GM12878 (cell line): ENCODE results near the gene RNASE9. TPM values are rescaled to one million over a fixed set of nuclear protein-coding genes. Genes with fewer than 3 reads are reported as not detected.

Experiments
- ATAC-seq: fragments of 200-7000 bp; cut with Tn5 transposase; 3 replicates; pipeline ENCODE4 v1.9.1; 2020; ENCODE audit warnings: mild to moderate bottlenecking, moderate library complexity
- BruUV-seq: library from RNA; stranded (reverse); fragments of 400-500 nt; replicated peaks from 2 replicates; lab custom pipeline; 2021; lab: Mats Ljungman, UMichigan
- CTCF ChIA-PET: fragments of 300-600 bp; sonication (Branson Sonifier 250); formaldehyde crosslinking; extraction: SDS; loops from one replicate; lab custom pipeline; 2021; ENCODE audit warnings: inconsistent platforms; lab: Yijun Ruan, JAX
- POLR2A ChIA-PET: fragments of 350-600 bp; formaldehyde crosslinking; extraction: SDS; loops from one replicate; lab custom pipeline; 2021; ENCODE audit warnings: inconsistent platforms; lab: Charles Lee
- RAD21 ChIA-PET: fragments of 300-600 bp; sonication (Branson Sonifier 250); formaldehyde crosslinking; loops from one replicate; lab custom pipeline; 2023; ENCODE audit warnings: antibody characterized with exemption; ENCODE audit not compliant: unreplicated experiment; lab: Charles Lee
- SMC1A ChIA-PET: fragments of 300-600 bp; sonication (Branson Sonifier 250); formaldehyde crosslinking; loops from one replicate; lab custom pipeline; 2023; ENCODE audit not compliant: unreplicated experiment, uncharacterized antibody; lab: Charles Lee
- DNase-seq: peaks from one replicate; pipeline ENCODE4 v3.0.0-alpha.2; 2011; ENCODE audit warnings: low read depth, low spot score
- FAIRE-seq: peaks from 3 replicates; lab custom pipeline; 2011; peaks lifted over from hg19 to GRCh38; lab: Jason Lieb, UNC
- H2AFZ ChIP-seq: 2 replicates; pipeline ENCODE4 v1.6.0; 2011; ENCODE audit warnings: low read depth, low read length, control low read depth; ENCODE audit not compliant: control insufficient read depth
- H3K27ac ChIP-seq: 2 replicates; pipeline ENCODE4 v1.5.1; 2011; ENCODE audit warnings: control low read depth; ENCODE audit not compliant: control insufficient read depth, insufficient read depth
- H3K27me3 ChIP-seq, 2 experiments: replicated peaks in 1 of 2; 2 replicates each; pipeline versions ENCODE4 v1.6.0 to v1.6.1; 2011; ENCODE audit warnings: low read length in 1 of 2; ENCODE audit not compliant: control insufficient read depth in 2 of 2, insufficient read depth in 2 of 2
- H3K36me3 ChIP-seq, 2 experiments: 2 replicates each; pipeline ENCODE4 v1.5.1; 2011; ENCODE audit warnings: low read length in 1 of 2; ENCODE audit not compliant: control insufficient read depth in 2 of 2, insufficient read depth in 2 of 2
- H3K4me1 ChIP-seq: 2 replicates; pipeline ENCODE4 v1.6.1; 2011; ENCODE audit warnings: mild to moderate bottlenecking, low read length, moderate library complexity, mixed read lengths; ENCODE audit not compliant: control insufficient read depth, insufficient read depth
- H3K4me2 ChIP-seq: 2 replicates; pipeline ENCODE4 v1.6.0; 2011; ENCODE audit warnings: control low read depth; ENCODE audit not compliant: control insufficient read depth, insufficient read depth
- H3K4me3 ChIP-seq: fragments of 200-600 bp; sonication (generic); 2 replicates; pipeline ENCODE4 v1.5.1; 2016
- H3K79me2 ChIP-seq: 2 replicates; pipeline ENCODE4 v1.6.0; 2011; ENCODE audit warnings: low read length; ENCODE audit not compliant: control insufficient read depth, insufficient read depth
- H3K9ac ChIP-seq: 2 replicates; pipeline ENCODE4 v1.8.0; 2011; ENCODE audit warnings: low read length, control low read depth, mixed read lengths; ENCODE audit not compliant: control insufficient read depth, insufficient read depth
- H3K9me3 ChIP-seq: replicated peaks from 3 replicates; pipeline ENCODE4 v1.5.1; 2011; ENCODE audit warnings: mild to moderate bottlenecking, low read length; ENCODE audit not compliant: control insufficient read depth, insufficient read depth
- H4K20me1 ChIP-seq: 2 replicates; pipeline ENCODE4 v1.6.0; 2011; ENCODE audit not compliant: control insufficient read depth, insufficient read depth
- BACH1 ChIP-seq: fragments of 450-650 bp; IDR thresholded peaks from 2 replicates; pipeline ENCODE4 v1.6.1; 2017; ENCODE audit warnings: mild to moderate bottlenecking, borderline replicate concordance
- CBX3 ChIP-seq: fragments of 200-600 bp; sonication (generic); IDR thresholded peaks from 2 replicates; pipeline ENCODE4 v1.6.1; 2016; ENCODE audit warnings: low read depth, borderline replicate concordance
- CREB1 ChIP-seq: IDR thresholded peaks from 2 replicates; pipeline ENCODE4 v1.6.1; 2012; ENCODE audit warnings: low read depth, mild to moderate bottlenecking, inconsistent platforms
- DPF2 ChIP-seq: fragments of 450-650 bp; IDR thresholded peaks from 2 replicates; pipeline ENCODE4 v1.6.1; 2017; ENCODE audit warnings: mild to moderate bottlenecking
- HDAC2 ChIP-seq: fragments of 200-600 bp; sonication (generic); IDR thresholded peaks from 2 replicates; pipeline ENCODE4 v1.6.1; 2017
- HDAC6 ChIP-seq: fragments of 200-600 bp; sonication (generic); IDR thresholded peaks from one replicate; pipeline ENCODE4 v1.8.0; 2017; ENCODE audit warnings: antibody characterized with exemption; ENCODE audit not compliant: unreplicated experiment
- HSF1 ChIP-seq: fragments of 150-350 bp; IDR thresholded peaks from 2 replicates; pipeline ENCODE4 v1.6.1; 2014; ENCODE audit warnings: mild to moderate bottlenecking, low read depth, low read length
- JUND ChIP-seq: IDR thresholded peaks from 2 replicates; pipeline ENCODE4 v1.6.1; 2012; ENCODE audit warnings: low read depth, mild to moderate bottlenecking, low read length, improper control_type of control experiment, moderate library complexity
- MXI1 ChIP-seq: fragments of 150-350 bp; IDR thresholded peaks from 2 replicates; pipeline ENCODE4 v1.6.1; 2011; ENCODE audit warnings: low read depth, mild to moderate bottlenecking, inconsistent platforms, low read length, improper control_type of control experiment
- NFYA ChIP-seq: IDR thresholded peaks from 2 replicates; pipeline ENCODE4 v1.6.1; 2011; ENCODE audit warnings: low read depth, mild to moderate bottlenecking, low read length, improper control_type of control experiment, borderline replicate concordance
- NFYB ChIP-seq: IDR thresholded peaks from 2 replicates; pipeline ENCODE4 v1.6.1; 2011; ENCODE audit warnings: low read depth, mild to moderate bottlenecking, low read length, improper control_type of control experiment, moderate library complexity; ENCODE audit not compliant: insufficient read depth
- RB1 ChIP-seq: fragments of 450-650 bp; formaldehyde crosslinking; IDR thresholded peaks from 2 replicates; pipeline ENCODE4 v1.6.1; 2017; ENCODE audit warnings: mild to moderate bottlenecking, borderline replicate concordance
- RUNX3 ChIP-seq: IDR thresholded peaks from 2 replicates; pipeline ENCODE4 v1.6.1; 2012; ENCODE audit warnings: low read length, inconsistent platforms
- SREBF1 ChIP-seq: IDR thresholded peaks from 2 replicates; pipeline ENCODE4 v1.6.1; 2012; ENCODE audit warnings: mild to moderate bottlenecking, low read length
- TCF3 ChIP-seq: IDR thresholded peaks from 2 replicates; pipeline ENCODE4 v1.6.1; 2012; ENCODE audit warnings: low read depth, mild to moderate bottlenecking, low read length, borderline replicate concordance; ENCODE audit not compliant: insufficient read depth
- YBX1 ChIP-seq: fragments of 450-650 bp; IDR thresholded peaks from 2 replicates; pipeline ENCODE4 v1.6.1; 2016; ENCODE audit warnings: antibody characterized with exemption
- WGBS: methylation state at CpG from one replicate; pipeline ENCODE4 v1.1.6; 2016; ENCODE audit warnings: low lambda C conversion rate; ENCODE audit not compliant: insufficient replicate concordance, insufficient coverage; ENCODE audit errors: missing lambda C conversion rate; 5-methylcytosine and 5-hydroxymethylcytosine counted together
- in situ Hi-C: fragments of 300-500 bp; cut with MboI; formaldehyde crosslinking; loops from 9 replicates; pipeline ENCODE4 v1.14.3; 2018; ENCODE audit warnings: mixed read lengths
- intact Hi-C: fragments of 100-400 bp; cut with micrococcal nuclease; formaldehyde crosslinking; loops from one replicate; pipeline ENCODE4 v1.14.2; 2022; ENCODE audit not compliant: unreplicated experiment
- polyA plus RNA-seq, 11 experiments: library from polyadenylated mRNA; depleted of rRNA in 4 of 11; unstranded in 6 of 11; stranded (reverse) in 5 of 11; fragments of >200 nt; fragmentation: Nextera tagmentation in 4 of 11; fragmentation: Illumina TruSeq in 1 of 11; extraction: Ambion mirVana in 4 of 11; extraction: Trizol in 1 of 11; gene quantifications; 1 replicate in 1 of 11; 2 replicates in 10 of 11; pipeline versions ENCODE4 v1.2.1 to v1.2.3, GENCODE V29; 2011 to 2016; ENCODE audit warnings: inconsistent platforms in 2 of 11, missing spikeins in 2 of 11, low read depth in 1 of 11
- total RNA-seq, 4 experiments: library from RNA; depleted of rRNA in 3 of 4; stranded (reverse); fragments of >200 nt in 3 of 4; fragmentation: Illumina TruSeq in 1 of 4; extraction: Trizol in 1 of 4; gene quantifications; 2 replicates each; pipeline versions ENCODE4 v1.2.1 to v1.2.3, GENCODE V29; 2013 to 2021

RNASE9 gene
- total and polyA plus RNA-seq, 10 of the 15 experiments (the other 5 are each of a cell fraction or from before 2014, with no cell fraction given) = not detected

GRCh38 chr14:20607617-20608016 lies 46.8 kb upstream of the RNASE9 start:
- no peaks in the 10 kb centered on the region for H3K9me3 ChIP-seq
- TF ChIP-seq MXI1 (no peak), BACH1 (no peak), HDAC2 (no peak), NFYB (no peak), DPF2 (no peak), RUNX3 (0 out of 2 replicates have a peak, but pooled peaks have one; percentile 8)
- H3K4me2 ChIP-seq = peak overlapping the region; percentile 75
- H3K79me2 ChIP-seq = no peaks in the 10 kb centered on the region
- no peak overlapping the region for H3K9ac ChIP-seq
- no peaks in the 10 kb centered on the region for H4K20me1 ChIP-seq
- ChIA-PET CTCF (interaction anchor here (0.6 to 10.3 kb wide), 12 partner anchors 9 to 279 kb away, joined by 3 to 216 read pairs (median 4); partner anchors contain the start of genes ANG, CCNB1IP1 and TEP1), SMC1A (interaction anchor here (0.8 to 6.5 kb wide), 12 partner anchors 8 to 279 kb away, joined by 3 to 110 read pairs (median 10); partner anchors contain the start of genes PIP4P1 and TEP1), RAD21 (interaction anchor here (0.6 to 6.3 kb wide), 12 partner anchors 43 to 280 kb away, joined by 3 to 77 read pairs (median 9); partner anchors contain the start of genes PARP2, PIP4P1, PNP and TEP1), POLR2A (interaction anchor here (1.3 to 1.5 kb wide), 2 partner anchors 275 to 281 kb away, joined by 3 to 5 read pairs; no protein-coding TSS in a partner anchor)
- FAIRE-seq (no peak), ATAC-seq (0 out of 3 replicates have a peak, but pooled peaks have one; percentile 5), DNase-seq (no peak)
- no TSS peak for BruUV-seq
- H3K36me3 ChIP-seq = no peaks in the 10 kb centered on the region
- no peak overlapping the region; the same call in 1 of the 2 replicates for H2AFZ ChIP-seq
- no peak overlapping the region for H3K27ac ChIP-seq
- intact Hi-C loops (loop anchor here (2.0 kb wide), 1 partner anchor 117 kb away; no protein-coding TSS in a partner anchor), in situ Hi-C loops (loop anchor here (5.0 kb wide), 1 partner anchor 280 kb away; no protein-coding TSS in a partner anchor)
- peaks cover 26% of the 10 kb centered on the region for H3K4me1 ChIP-seq
- WGBS = 13% methylated on average over 5 of the region's 5 CpGs
- no peak overlapping the region for H3K4me3 ChIP-seq
- H3K27me3 ChIP-seq = no peaks in the 10 kb centered on the region

GRCh38 chr14:20606902-20607242 lies 46.0 kb upstream of the RNASE9 start:
- POLR2A ChIA-PET = interaction anchor here (1.5 kb wide), 1 partner anchor 275 kb away, joined by 5 read pairs; no protein-coding TSS in a partner anchor
- RAD21 ChIA-PET = interaction anchor here (0.6 to 6.3 kb wide), 10 partner anchors 44 to 279 kb away, joined by 3 to 77 read pairs (median 15); partner anchors contain the start of genes PARP2, PNP and TEP1
- no peak for FAIRE-seq
- no TSS peak for BruUV-seq
- H3K36me3 ChIP-seq = no peaks in the 10 kb centered on the region
- H3K4me2 ChIP-seq = no peak overlapping the region
- no peaks in the 10 kb centered on the region for H3K79me2 ChIP-seq
- H3K9ac ChIP-seq = no peak overlapping the region
- no peaks in the 10 kb centered on the region for H3K27me3 ChIP-seq
- 64% methylated on average over 2 of the region's 2 CpGs for WGBS
- no peak for ATAC-seq
- SMC1A ChIA-PET = interaction anchor here (0.7 to 6.5 kb wide), 10 partner anchors 9 to 279 kb away, joined by 3 to 110 read pairs (median 10); partner anchors contain the start of genes PIP4P1 and TEP1
- intact Hi-C loops = loop anchor here (1.0 kb wide), 1 partner anchor 194 kb away; the partner anchor contains the start of gene TEP1
- H3K27ac ChIP-seq = no peak overlapping the region
- H3K9me3 ChIP-seq = no peaks in the 10 kb centered on the region
- CTCF ChIA-PET = interaction anchor here (0.7 to 10.3 kb wide), 11 partner anchors 24 to 278 kb away, joined by 3 to 216 read pairs (median 5); partner anchors contain the start of genes ANG, CCNB1IP1 and TEP1
- no peak for DNase-seq
- TF ChIP-seq CREB1 (no peak), YBX1 (no peak), SREBF1 (no peak), HDAC6 (no peak), JUND (no peak), NFYA (no peak), RB1 (no peak), TCF3 (no peak), CBX3 (no peak), RUNX3 (no peak), HSF1 (no peak)
- peaks cover 20% of the 10 kb centered on the region for H3K4me1 ChIP-seq
- no peaks in the 10 kb centered on the region for H4K20me1 ChIP-seq
- H2AFZ ChIP-seq = no peak overlapping the region
- no peak overlapping the region for H3K4me3 ChIP-seq
- in situ Hi-C loops = loop anchor here (5.0 kb wide), 1 partner anchor 280 kb away; no protein-coding TSS in a partner anchor
